Measurements from ENCODE around the gene L1CAM. TPM values are rescaled to one million over a fixed set of nuclear protein-coding genes. Genes with fewer than 3 reads are reported as not detected.

L1CAM gene
- total and polyA plus RNA-seq, 9 of the 15 experiments (the other 6 are each of a cell fraction or from before 2014, with no cell fraction given) = 0.09 to 0.86 (median 0.26) TPM; not detected in 3

DNA sequence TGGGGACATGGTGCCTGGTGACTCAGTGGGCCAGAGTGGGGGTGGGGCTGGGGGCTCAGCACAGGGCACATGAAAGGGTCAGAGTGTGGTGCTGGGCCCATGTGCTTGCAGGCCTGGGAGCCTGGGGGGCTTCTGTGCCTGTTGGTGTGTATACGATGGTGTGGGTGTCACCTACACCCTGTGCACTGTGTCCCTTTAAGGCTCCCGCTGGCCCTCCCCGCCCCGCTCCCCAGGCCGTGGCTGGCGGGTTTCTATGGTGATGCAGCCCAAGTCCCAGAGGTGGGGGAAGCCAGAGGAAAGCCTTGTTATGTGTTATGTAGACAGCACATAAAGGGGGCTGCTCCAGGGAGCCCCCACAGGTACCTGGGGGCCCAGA lies 5.5 kb downstream of the L1CAM start (continued):
- TF ChIP-seq PHF8 (IDR thresholded peaks at IDR 0.05; ENCODE audit: borderline replicate concordance, low read length) (no peak), PTBP1 (IDR thresholded peaks at IDR 0.05; ENCODE audit: low read depth, low read length) (no peak), NCOA1 (IDR thresholded peaks at IDR 0.05; ENCODE audit: low read depth) (no peak), CBX2 (IDR thresholded peaks at IDR 0.05; ENCODE audit: insufficient read depth, low read length, poor library complexity, severe bottlenecking) (no peak), PCBP1 (IDR thresholded peaks at IDR 0.05; ENCODE audit: low read depth, low read length, poor library complexity, severe bottlenecking) (no peak)
- TF ChIP-seq, protein P1, sequence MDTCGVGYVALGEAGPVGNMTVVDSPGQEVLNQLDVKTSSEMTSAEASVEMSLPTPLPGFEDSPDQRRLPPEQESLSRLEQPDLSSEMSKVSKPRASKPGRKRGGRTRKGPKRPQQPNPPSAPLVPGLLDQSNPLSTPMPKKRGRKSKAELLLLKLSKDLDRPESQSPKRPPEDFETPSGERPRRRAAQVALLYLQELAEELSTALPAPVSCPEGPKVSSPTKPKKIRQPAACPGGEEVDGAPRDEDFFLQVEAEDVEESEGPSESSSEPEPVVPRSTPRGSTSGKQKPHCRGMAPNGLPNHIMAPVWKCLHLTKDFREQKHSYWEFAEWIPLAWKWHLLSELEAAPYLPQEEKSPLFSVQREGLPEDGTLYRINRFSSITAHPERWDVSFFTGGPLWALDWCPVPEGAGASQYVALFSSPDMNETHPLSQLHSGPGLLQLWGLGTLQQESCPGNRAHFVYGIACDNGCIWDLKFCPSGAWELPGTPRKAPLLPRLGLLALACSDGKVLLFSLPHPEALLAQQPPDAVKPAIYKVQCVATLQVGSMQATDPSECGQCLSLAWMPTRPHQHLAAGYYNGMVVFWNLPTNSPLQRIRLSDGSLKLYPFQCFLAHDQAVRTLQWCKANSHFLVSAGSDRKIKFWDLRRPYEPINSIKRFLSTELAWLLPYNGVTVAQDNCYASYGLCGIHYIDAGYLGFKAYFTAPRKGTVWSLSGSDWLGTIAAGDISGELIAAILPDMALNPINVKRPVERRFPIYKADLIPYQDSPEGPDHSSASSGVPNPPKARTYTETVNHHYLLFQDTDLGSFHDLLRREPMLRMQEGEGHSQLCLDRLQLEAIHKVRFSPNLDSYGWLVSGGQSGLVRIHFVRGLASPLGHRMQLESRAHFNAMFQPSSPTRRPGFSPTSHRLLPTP (IDR thresholded peaks at IDR 0.05; ENCODE audit: borderline replicate concordance, extremely low read depth, insufficient read length) = no peak

GRCh38 chrX:153879741-153880439 lies 6.1 kb downstream of the L1CAM start:
- no peak overlapping the region for H3K4me2 ChIP-seq (ENCODE audit: insufficient read depth, low read length)
- no peak overlapping the region for H3K27ac ChIP-seq (ENCODE audit: extremely low read depth, low read depth, low read length)
- DNase-seq (ENCODE audit: extremely low read depth in 1 of 4, low spot score in 3 of 4) (no peak), FAIRE-seq (no peak), ATAC-seq (no peak)
- no peak overlapping the region for H3K4me3 ChIP-seq
- peaks cover 0 to 33% of the 10 kb centered on the region in 2 experiments; a peak in 2 of 5 replicates for H3K27me3 ChIP-seq (ENCODE audit: control insufficient read depth in 2 of 2, insufficient read depth in 2 of 2, low read length in 2 of 2)
- no TSS peak for BruUV-seq (replicated peaks)
- no peaks in the 10 kb centered on the region for H3K36me3 ChIP-seq (ENCODE audit: control insufficient read depth, insufficient read depth, low read length)
- H3K79me2 ChIP-seq (ENCODE audit: control insufficient read depth, insufficient read depth, low read length) = no peaks in the 10 kb centered on the region
- POLR2A ChIA-PET = no interaction called here
- no peak overlapping the region for H2AFZ ChIP-seq (ENCODE audit: low read depth, low read length)
- intact Hi-C loops (cut with micrococcal nuclease) = no loop called here
- peaks cover 0 to 44% of the 10 kb centered on the region in 2 experiments; a peak in 3 of 5 replicates for H3K4me1 ChIP-seq (replicated peaks in 1 of 2; ENCODE audit: control insufficient read depth in 2 of 2, insufficient read depth in 2 of 2, low read length in 2 of 2)
- H3K9ac ChIP-seq (ENCODE audit: insufficient read depth in 1 of 2, low read depth in 2 of 2, low read length in 2 of 2) = no peak overlapping the region
- H4K20me1 ChIP-seq (replicated peaks; ENCODE audit: control insufficient read depth, insufficient read depth, low read length) = peaks cover 6% of the 10 kb centered on the region; the same call in 1 of the 2 replicates
- WGBS (ENCODE audit: insufficient coverage, low coverage, missing lambda C conversion rate) = 5% methylated on average over 4 of the region's 12 CpGs
- no peaks in the 10 kb centered on the region for H3K9me3 ChIP-seq (replicated peaks; ENCODE audit: control insufficient read depth, insufficient read depth, low read depth, low read length)
- in situ Hi-C loops (cut with MboI) = no loop called here
- CTCF ChIA-PET (ENCODE audit: low intra/inter-chr PET ratio) = no interaction called here
- H3K9me1 ChIP-seq (ENCODE audit: control insufficient read depth, insufficient read depth, low read length) = no peaks in the 10 kb centered on the region
- TF ChIP-seq, protein P2, sequence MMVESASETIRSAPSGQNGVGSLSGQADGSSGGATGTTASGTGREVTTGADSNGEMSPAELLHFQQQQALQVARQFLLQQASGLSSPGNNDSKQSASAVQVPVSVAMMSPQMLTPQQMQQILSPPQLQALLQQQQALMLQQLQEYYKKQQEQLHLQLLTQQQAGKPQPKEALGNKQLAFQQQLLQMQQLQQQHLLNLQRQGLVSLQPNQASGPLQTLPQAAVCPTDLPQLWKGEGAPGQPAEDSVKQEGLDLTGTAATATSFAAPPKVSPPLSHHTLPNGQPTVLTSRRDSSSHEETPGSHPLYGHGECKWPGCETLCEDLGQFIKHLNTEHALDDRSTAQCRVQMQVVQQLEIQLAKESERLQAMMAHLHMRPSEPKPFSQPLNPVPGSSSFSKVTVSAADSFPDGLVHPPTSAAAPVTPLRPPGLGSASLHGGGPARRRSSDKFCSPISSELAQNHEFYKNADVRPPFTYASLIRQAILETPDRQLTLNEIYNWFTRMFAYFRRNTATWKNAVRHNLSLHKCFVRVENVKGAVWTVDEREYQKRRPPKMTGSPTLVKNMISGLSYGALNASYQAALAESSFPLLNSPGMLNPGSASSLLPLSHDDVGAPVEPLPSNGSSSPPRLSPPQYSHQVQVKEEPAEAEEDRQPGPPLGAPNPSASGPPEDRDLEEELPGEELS (CRISPR knock-in tag; IDR thresholded peaks at IDR 0.05; ENCODE audit: borderline replicate concordance) = no peak
- TF ChIP-seq ZNF778 (CRISPR knock-in tag; IDR thresholded peaks at IDR 0.05) (no peak), STAT5A (IDR thresholded peaks at IDR 0.05; ENCODE audit: borderline replicate concordance, low read length) (no peak), ELF2 (CRISPR knock-in tag; IDR thresholded peaks at IDR 0.05) (no peak), CBX3 (IDR thresholded peaks at IDR 0.05; ENCODE audit: borderline replicate concordance in 1 of 2, low read length in 2 of 2) (no peak), MEIS2 (IDR thresholded peaks at IDR 0.05; ENCODE audit: partially characterized antibody) (no peak), RFX1 (IDR thresholded peaks at IDR 0.05) (no peak), SRSF3 (IDR thresholded peaks at IDR 0.05; ENCODE audit: insufficient read depth, low read length) (no peak), HDAC8 (tag; IDR thresholded peaks at IDR 0.05) (no peak), MTF1 (CRISPR knock-in tag; IDR thresholded peaks at IDR 0.05; ENCODE audit: borderline replicate concordance) (no peak), LARP7 (IDR thresholded peaks at IDR 0.05) (no peak)

All from K562 (cell line).